HUES64 (cell line): ENCODE results near the gene SCGB1A1.

ENCODE experiments used
- H3K27ac ChIP-seq: 2 replicates; pipeline ENCODE4 v1.7.0; 2013; ENCODE audit warnings: low read depth, low read length, inconsistent platforms
- H3K27me3 ChIP-seq: 2 replicates; pipeline ENCODE4 v1.6.1; 2013; ENCODE audit warnings: mild to moderate bottlenecking, low read length; ENCODE audit not compliant: insufficient read depth
- H3K36me3 ChIP-seq: 2 replicates; pipeline ENCODE4 v1.6.1; 2013; ENCODE audit warnings: mild to moderate bottlenecking, low read length; ENCODE audit not compliant: insufficient read depth
- H3K4me1 ChIP-seq: 2 replicates; pipeline ENCODE4 v1.6.1; 2013; ENCODE audit warnings: mild to moderate bottlenecking, low read length, moderate library complexity; ENCODE audit not compliant: insufficient read depth
- H3K4me3 ChIP-seq: 2 replicates; pipeline ENCODE4 v1.5.1; 2013; ENCODE audit warnings: mild to moderate bottlenecking, low read length, moderate library complexity
- H3K9ac ChIP-seq: 2 replicates; pipeline ENCODE4 v1.6.1; 2013; ENCODE audit warnings: mild to moderate bottlenecking, low read depth, low read length
- H3K9me3 ChIP-seq: 2 replicates; pipeline ENCODE4 v1.6.1; 2013; ENCODE audit warnings: low read depth, low read length; ENCODE audit not compliant: insufficient read depth
- WGBS: fragments of 150-250, 120-280 bp; methylation state at CpG from one replicate; pipeline ENCODE4 v1.1.7; 2013; ENCODE audit warnings: missing lambda C conversion rate; 5-methylcytosine and 5-hydroxymethylcytosine counted together

Gene SCGB1A1

DNA sequence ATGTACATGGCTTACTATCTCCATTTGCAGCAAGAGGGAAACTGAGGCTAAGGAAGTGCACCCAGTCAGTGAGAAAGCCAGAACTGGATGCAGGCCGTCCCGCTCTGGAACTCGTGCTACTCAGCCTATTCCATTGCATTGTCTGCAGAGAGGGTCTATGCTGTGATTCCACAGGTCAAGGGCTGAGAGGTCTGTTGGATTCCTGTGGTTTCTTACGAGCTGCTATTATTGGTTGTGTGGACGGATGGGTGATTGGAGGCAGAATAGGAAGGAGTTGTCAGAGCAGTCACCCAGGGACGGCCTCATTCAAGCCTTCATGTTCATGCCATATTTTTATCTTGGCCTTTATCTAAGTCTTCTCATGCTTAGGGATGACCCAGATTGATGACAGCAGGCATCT lies 33.4 kb downstream of the SCGB1A1 start:
- no peaks in the 10 kb centered on the region for H3K27me3 ChIP-seq
- no peaks in the 10 kb centered on the region for H3K9me3 ChIP-seq
- no peaks in the 10 kb centered on the region for H3K36me3 ChIP-seq
- 90% methylated on average over 6 of the region's 6 CpGs for WGBS
- no peaks in the 10 kb centered on the region for H3K4me1 ChIP-seq
- H3K4me3 ChIP-seq: no peak overlapping the region
- H3K27ac ChIP-seq: no peak overlapping the region
- no peak overlapping the region for H3K9ac ChIP-seq

DNA sequence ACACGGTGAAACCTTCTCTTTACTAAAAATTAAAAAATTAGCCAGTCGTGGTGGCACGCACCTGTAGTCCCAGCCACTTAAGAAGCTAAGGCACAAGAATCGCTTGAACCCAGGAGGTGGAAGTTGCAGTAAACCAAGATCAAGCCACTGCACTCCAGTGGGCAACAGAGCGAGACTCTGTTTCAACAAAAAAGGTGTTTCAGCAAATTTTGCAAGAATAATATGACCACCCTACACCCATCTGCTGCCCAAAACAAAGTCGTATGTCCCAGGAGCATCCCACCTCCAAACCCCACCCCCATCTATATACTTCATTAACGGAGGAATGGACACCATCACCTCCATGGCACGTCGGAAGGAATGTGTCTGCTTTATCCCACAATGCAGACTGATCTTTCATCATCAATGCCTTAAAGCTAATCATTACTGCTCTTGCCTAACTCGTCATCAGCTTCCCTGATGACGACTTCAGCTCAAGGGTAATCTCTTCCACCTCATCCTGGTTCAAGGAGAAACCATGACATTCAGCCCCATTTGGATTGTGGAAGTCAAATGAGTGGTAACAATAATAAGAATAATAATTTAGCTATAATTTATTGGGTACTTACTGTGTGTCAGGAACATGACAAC lies 34.1 kb downstream of the SCGB1A1 start:
- no peak overlapping the region for H3K27ac ChIP-seq
- H3K27me3 ChIP-seq: no peaks in the 10 kb centered on the region
- no peaks in the 10 kb centered on the region for H3K9me3 ChIP-seq
- WGBS: 95% methylated on average over 11 of the region's 11 CpGs
- H3K4me3 ChIP-seq: no peak overlapping the region
- H3K36me3 ChIP-seq: no peaks in the 10 kb centered on the region
- H3K9ac ChIP-seq: no peak overlapping the region
- H3K4me1 ChIP-seq: no peaks in the 10 kb centered on the region

DNA sequence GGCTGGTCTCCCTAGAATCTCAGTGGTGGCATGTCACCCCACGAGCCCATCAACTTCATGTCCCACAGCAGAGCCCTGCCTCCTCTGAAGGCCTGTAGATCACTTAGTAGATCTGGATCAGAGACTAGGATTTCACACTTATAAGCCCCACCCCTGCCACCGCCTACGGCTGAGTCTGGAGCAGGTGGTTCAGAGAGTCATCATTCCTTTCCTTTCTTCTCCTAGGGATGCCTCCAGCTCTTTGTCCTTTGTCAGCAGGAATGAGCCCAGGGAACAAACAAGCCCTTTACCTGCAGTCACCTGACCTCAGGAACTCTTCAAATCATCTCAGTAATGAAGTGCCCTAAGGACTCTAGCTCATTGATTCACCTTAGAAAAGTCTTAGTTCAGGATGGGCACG lies 37.8 kb downstream of the SCGB1A1 start:
- WGBS: 79% methylated on average over 4 of the region's 4 CpGs
- no peaks in the 10 kb centered on the region for H3K9me3 ChIP-seq
- H3K4me1 ChIP-seq: no peaks in the 10 kb centered on the region
- H3K9ac ChIP-seq: no peak overlapping the region
- no peaks in the 10 kb centered on the region for H3K36me3 ChIP-seq
- H3K4me3 ChIP-seq: no peak overlapping the region
- no peak overlapping the region for H3K27ac ChIP-seq
- no peaks in the 10 kb centered on the region for H3K27me3 ChIP-seq

GRCh38 chr11:62457478-62457877 lies 38.6 kb downstream of the SCGB1A1 start:
- Histone ChIP-seq H3K4me1 (no peaks in the 10 kb centered on the region), H3K27me3 (no peaks in the 10 kb centered on the region), H3K36me3 (no peaks in the 10 kb centered on the region), H3K4me3 (no peak overlapping the region), H3K9ac (no peak overlapping the region), H3K27ac (no peak overlapping the region), H3K9me3 (no peaks in the 10 kb centered on the region)
- 72% methylated on average over 3 of the region's 4 CpGs for whole genome bisulfite sequencing

- WGBS: 65% methylated on average over 4 of the region's 4 CpGs
- Histone ChIP-seq H3K4me3 (no peak overlapping the region), H3K9me3 (no peaks in the 10 kb centered on the region), H3K4me1 (no peaks in the 10 kb centered on the region), H3K9ac (no peak overlapping the region), H3K36me3 (no peaks in the 10 kb centered on the region), H3K27me3 (no peaks in the 10 kb centered on the region), H3K27ac (no peak overlapping the region)
Observed at GRCh38 chr11:62458212-62459002, 39.6 kb downstream of the SCGB1A1 start.

GRCh38 chr11:62459080-62459479 lies 40.2 kb downstream of the SCGB1A1 start:
- Histone ChIP-seq H3K9me3 (no peaks in the 10 kb centered on the region), H3K36me3 (no peaks in the 10 kb centered on the region), H3K4me1 (no peaks in the 10 kb centered on the region), H3K27ac (no peak overlapping the region), H3K27me3 (no peaks in the 10 kb centered on the region), H3K9ac (no peak overlapping the region), H3K4me3 (no peak overlapping the region)
- WGBS: 89% methylated on average over 1 of the region's 1 CpG

DNA sequence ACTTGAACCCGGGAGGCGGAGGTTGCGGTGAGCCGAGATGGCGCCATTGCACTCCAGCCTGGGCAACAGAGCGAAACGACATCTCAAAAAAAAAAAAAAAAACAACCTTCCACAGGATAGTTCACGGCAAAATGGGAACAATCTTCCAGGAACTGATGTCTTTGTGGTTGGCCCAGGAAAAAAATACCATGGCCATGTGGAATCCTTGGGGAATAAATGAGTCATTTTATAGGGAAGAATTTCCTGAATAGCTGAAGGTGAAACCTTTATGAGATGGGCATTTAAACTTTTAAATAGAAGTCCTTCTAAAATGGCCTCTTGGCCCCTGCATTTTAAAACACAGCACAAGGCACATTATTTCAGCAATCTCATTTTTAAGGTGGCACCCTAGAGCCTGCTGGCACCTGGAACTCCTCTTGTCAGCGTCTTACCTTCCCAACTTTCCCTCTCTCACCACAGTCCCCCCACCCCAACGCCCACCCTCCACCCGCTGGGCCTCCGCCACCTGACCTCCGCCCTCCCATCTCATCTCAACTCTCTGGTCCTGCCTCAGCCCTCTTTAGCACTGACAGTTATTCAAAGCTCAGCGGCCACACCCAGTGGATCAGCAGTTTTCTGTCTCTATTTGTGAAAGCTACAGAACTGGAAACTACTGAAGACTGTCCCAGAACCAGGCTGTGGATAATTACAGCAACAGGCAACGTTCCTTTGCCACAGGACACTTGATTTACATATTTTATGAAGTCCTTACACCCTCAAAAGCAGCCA lies 43.1 kb downstream of the SCGB1A1 start:
- Histone ChIP-seq H3K27me3 (no peaks in the 10 kb centered on the region), H3K4me3 (no peak overlapping the region), H3K4me1 (no peaks in the 10 kb centered on the region), H3K36me3 (no peaks in the 10 kb centered on the region), H3K9ac (no peak overlapping the region), H3K27ac (no peak overlapping the region), H3K9me3 (no peaks in the 10 kb centered on the region)
- WGBS: 78% methylated on average over 15 of the region's 15 CpGs

DNA sequence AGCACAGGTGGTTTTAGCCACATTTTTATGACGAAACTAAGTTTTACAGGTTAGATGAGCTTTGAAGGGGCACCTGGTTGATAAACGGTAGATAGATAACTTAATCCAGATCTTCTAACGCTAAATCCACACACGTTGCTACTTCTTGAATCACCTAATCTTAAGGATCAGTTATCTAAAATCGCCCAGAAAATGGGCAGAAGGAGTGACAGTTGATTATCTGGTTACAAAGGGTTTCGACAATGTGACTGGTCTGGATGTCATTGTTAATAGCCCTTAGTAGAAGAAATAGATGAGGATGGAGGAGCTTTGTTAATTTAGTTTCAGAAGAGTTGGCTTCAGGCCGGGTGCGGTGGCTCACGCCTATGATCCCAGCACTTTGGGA lies 43.7 kb downstream of the SCGB1A1 start:
- WGBS: 92% methylated on average over 9 of the region's 9 CpGs
- no peak overlapping the region for H3K9ac ChIP-seq
- H3K27me3 ChIP-seq: no peaks in the 10 kb centered on the region
- H3K4me3 ChIP-seq: no peak overlapping the region
- no peaks in the 10 kb centered on the region for H3K9me3 ChIP-seq
- no peak overlapping the region for H3K27ac ChIP-seq
- no peaks in the 10 kb centered on the region for H3K36me3 ChIP-seq
- no peaks in the 10 kb centered on the region for H3K4me1 ChIP-seq

DNA sequence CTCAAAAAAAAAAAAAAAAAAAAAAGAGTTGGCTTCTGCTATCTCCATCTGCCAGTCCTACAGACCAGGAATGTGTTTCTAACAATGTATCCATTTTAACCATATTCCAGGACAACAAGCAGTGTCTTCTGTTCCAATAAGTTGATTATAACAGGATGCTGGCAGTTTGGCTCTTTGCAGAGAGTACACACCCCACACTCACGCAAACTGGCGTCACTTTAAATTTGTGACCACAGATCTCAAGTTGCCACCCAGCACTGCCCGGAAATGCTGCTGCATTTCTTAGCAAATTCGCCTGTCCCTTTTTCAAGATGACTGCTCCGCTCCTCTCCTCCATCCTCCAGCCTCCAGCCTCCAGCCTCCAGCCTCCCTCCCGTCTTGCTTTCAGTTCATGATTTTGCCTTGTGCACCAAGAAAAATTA lies 44.3 kb downstream of the SCGB1A1 start:
- H3K4me1 ChIP-seq: no peaks in the 10 kb centered on the region
- WGBS: 92% methylated on average over 6 of the region's 6 CpGs
- H3K9ac ChIP-seq: no peak overlapping the region
- H3K4me3 ChIP-seq: no peak overlapping the region
- H3K36me3 ChIP-seq: no peaks in the 10 kb centered on the region
- no peaks in the 10 kb centered on the region for H3K9me3 ChIP-seq
- no peaks in the 10 kb centered on the region for H3K27me3 ChIP-seq
- no peak overlapping the region for H3K27ac ChIP-seq

DNA sequence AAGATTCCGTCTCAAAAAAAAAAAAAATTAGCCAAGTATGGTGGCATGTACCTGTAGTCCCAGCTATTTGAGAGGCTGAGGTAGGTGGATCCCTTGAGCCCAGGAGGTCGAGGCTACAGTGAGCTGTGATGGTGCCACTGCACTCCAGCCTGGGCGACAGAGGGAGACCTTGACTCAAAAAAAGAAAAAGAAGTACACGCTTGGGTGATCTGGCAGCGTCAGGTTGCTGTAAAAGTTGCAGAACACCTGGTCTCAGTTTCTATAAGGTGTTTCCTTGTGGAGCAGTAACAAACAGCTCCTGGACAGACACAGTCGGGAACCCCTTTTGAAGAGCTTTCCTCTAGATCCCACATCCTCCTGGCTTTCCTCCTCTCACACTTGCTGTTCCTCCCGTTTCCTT lies 45.8 kb downstream of the SCGB1A1 start:
- Histone ChIP-seq H3K36me3 (no peaks in the 10 kb centered on the region), H3K4me3 (no peak overlapping the region), H3K27me3 (no peaks in the 10 kb centered on the region), H3K9ac (no peak overlapping the region), H3K27ac (no peak overlapping the region), H3K9me3 (no peaks in the 10 kb centered on the region), H3K4me1 (no peaks in the 10 kb centered on the region)
- 89% methylated on average over 7 of the region's 7 CpGs for WGBS

- Histone ChIP-seq H3K4me3 (no peak overlapping the region), H3K27ac (no peak overlapping the region), H3K27me3 (no peaks in the 10 kb centered on the region), H3K9me3 (no peaks in the 10 kb centered on the region), H3K4me1 (no peaks in the 10 kb centered on the region), H3K36me3 (no peaks in the 10 kb centered on the region), H3K9ac (no peak overlapping the region)
- WGBS: 98% methylated on average over 2 of the region's 2 CpGs
Observed at GRCh38 chr11:62466444-62466843, 47.6 kb downstream of the SCGB1A1 start.
